Nephron (organoid): ENCODE results near the gene SYT1.

ENCODE experiments used
- H3K27ac Mint-ChIP-seq, 3 experiments: 2 replicates each; pipeline ENCODE4 v1.8.0; 2020; ENCODE audit warnings: mixed read lengths in 3 of 3, mild to moderate bottlenecking in 2 of 3, moderate library complexity in 1 of 3
- H3K27me3 Mint-ChIP-seq: 2 replicates; pipeline ENCODE4 v1.8.0; 2021; ENCODE audit warnings: low read depth, mild to moderate bottlenecking, moderate library complexity, mixed read lengths
- H3K36me3 Mint-ChIP-seq: 2 replicates; pipeline ENCODE4 v1.8.0; 2020; ENCODE audit warnings: low read depth, mixed read lengths
- H3K4me1 Mint-ChIP-seq: 2 replicates; pipeline ENCODE4 v1.8.0; 2020; ENCODE audit warnings: mixed read lengths
- H3K4me3 Mint-ChIP-seq, 3 experiments: 2 replicates each; pipeline ENCODE4 v1.8.0; 2020; ENCODE audit warnings: mild to moderate bottlenecking in 3 of 3, mixed read lengths in 3 of 3, moderate library complexity in 2 of 3
- H3K9me3 Mint-ChIP-seq: 2 replicates; pipeline ENCODE4 v1.8.0; 2020; ENCODE audit warnings: mixed read lengths
- TF ChIP-seq, protein P1 (sequence below), 3 experiments: fragments of 200-600 bp; sonication (generic); IDR thresholded peaks; one replicate each; pipeline ENCODE4 v1.5.0; 2021; ENCODE audit warnings: antibody characterized with exemption in 3 of 3; ENCODE audit not compliant: unreplicated experiment in 3 of 3

Gene SYT1

GRCh38 chr12:79053394-79053793, 188.8 kb downstream of the SYT1 start:
- TF ChIP-seq, protein P1, sequence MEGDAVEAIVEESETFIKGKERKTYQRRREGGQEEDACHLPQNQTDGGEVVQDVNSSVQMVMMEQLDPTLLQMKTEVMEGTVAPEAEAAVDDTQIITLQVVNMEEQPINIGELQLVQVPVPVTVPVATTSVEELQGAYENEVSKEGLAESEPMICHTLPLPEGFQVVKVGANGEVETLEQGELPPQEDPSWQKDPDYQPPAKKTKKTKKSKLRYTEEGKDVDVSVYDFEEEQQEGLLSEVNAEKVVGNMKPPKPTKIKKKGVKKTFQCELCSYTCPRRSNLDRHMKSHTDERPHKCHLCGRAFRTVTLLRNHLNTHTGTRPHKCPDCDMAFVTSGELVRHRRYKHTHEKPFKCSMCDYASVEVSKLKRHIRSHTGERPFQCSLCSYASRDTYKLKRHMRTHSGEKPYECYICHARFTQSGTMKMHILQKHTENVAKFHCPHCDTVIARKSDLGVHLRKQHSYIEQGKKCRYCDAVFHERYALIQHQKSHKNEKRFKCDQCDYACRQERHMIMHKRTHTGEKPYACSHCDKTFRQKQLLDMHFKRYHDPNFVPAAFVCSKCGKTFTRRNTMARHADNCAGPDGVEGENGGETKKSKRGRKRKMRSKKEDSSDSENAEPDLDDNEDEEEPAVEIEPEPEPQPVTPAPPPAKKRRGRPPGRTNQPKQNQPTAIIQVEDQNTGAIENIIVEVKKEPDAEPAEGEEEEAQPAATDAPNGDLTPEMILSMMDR (IDR thresholded peaks at IDR 0.05; ENCODE audit: unreplicated experiment in 3 of 3) = no peak
- Mint-ChIP-seq H3K36me3 (peaks cover 4% of the 10 kb centered on the region), H3K27ac (no peak overlapping the region), H3K9me3 (no peaks in the 10 kb centered on the region), H3K4me1 (no peaks in the 10 kb centered on the region), H3K4me3 (no peak overlapping the region), H3K27me3 (no peaks in the 10 kb centered on the region)

- Mint-ChIP-seq H3K4me1 (no peaks in the 10 kb centered on the region), H3K4me3 (no peak overlapping the region), H3K36me3 (no peaks in the 10 kb centered on the region), H3K27me3 (no peaks in the 10 kb centered on the region), H3K27ac (no peak overlapping the region), H3K9me3 (no peaks in the 10 kb centered on the region)
- TF ChIP-seq, protein P1 (IDR thresholded peaks at IDR 0.05; ENCODE audit: unreplicated experiment in 3 of 3) = no peak
Measured at GRCh38 chr12:79055926-79056674, 191.5 kb downstream of the SYT1 start.

GRCh38 chr12:79056775-79057174, 192.2 kb downstream of the SYT1 start:
- H3K4me3 Mint-ChIP-seq = no peak overlapping the region
- no peaks in the 10 kb centered on the region for H3K27me3 Mint-ChIP-seq
- H3K36me3 Mint-ChIP-seq = no peaks in the 10 kb centered on the region
- H3K27ac Mint-ChIP-seq = peak overlapping the region in 1 of 3 experiments; percentile 21
- TF ChIP-seq, protein P1 (IDR thresholded peaks at IDR 0.05; ENCODE audit: unreplicated experiment in 3 of 3) = no peak
- no peaks in the 10 kb centered on the region for H3K4me1 Mint-ChIP-seq
- H3K9me3 Mint-ChIP-seq = no peaks in the 10 kb centered on the region

GRCh38 chr12:79057540-79057939, 193.0 kb downstream of the SYT1 start:
- Mint-ChIP-seq H3K9me3 (no peaks in the 10 kb centered on the region), H3K27me3 (no peaks in the 10 kb centered on the region), H3K4me3 (no peak overlapping the region), H3K36me3 (no peaks in the 10 kb centered on the region), H3K4me1 (no peaks in the 10 kb centered on the region), H3K27ac (no peak overlapping the region)
- TF ChIP-seq, protein P1 (IDR thresholded peaks at IDR 0.05; ENCODE audit: unreplicated experiment in 3 of 3) = no peak

GRCh38 chr12:79058342-79058741, 193.8 kb downstream of the SYT1 start:
- no peak overlapping the region for H3K27ac Mint-ChIP-seq
- TF ChIP-seq, protein P1 (IDR thresholded peaks at IDR 0.05; ENCODE audit: unreplicated experiment in 3 of 3) = no peak
- no peaks in the 10 kb centered on the region for H3K27me3 Mint-ChIP-seq
- no peak overlapping the region for H3K4me3 Mint-ChIP-seq
- no peaks in the 10 kb centered on the region for H3K36me3 Mint-ChIP-seq
- peaks cover 6% of the 10 kb centered on the region for H3K4me1 Mint-ChIP-seq
- H3K9me3 Mint-ChIP-seq = no peaks in the 10 kb centered on the region

DNA sequence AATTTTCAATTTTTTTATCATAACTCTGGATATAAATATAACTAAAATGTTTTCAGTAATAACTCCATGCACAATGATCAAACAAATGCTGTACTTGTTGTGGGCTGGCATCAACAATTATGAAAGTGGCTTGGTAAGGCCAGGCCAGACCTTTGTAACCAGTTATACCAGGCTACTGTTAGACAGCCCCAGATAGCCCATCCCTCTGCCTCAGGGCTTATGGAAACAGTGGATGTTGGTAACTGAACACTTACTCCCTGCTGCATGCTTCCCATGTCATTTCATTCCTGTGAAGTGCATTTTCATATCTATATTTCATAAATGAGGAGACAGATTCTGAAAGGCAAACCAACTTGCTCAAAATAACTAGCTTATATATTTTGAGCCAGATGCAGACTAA, 195.0 kb downstream of the SYT1 start:
- no peak overlapping the region for H3K27ac Mint-ChIP-seq
- H3K36me3 Mint-ChIP-seq = no peaks in the 10 kb centered on the region
- H3K4me3 Mint-ChIP-seq = no peak overlapping the region
- no peaks in the 10 kb centered on the region for H3K9me3 Mint-ChIP-seq
- H3K4me1 Mint-ChIP-seq = peaks cover 6% of the 10 kb centered on the region
- TF ChIP-seq, protein P1 (IDR thresholded peaks at IDR 0.05; ENCODE audit: unreplicated experiment in 3 of 3) = no peak
- H3K27me3 Mint-ChIP-seq = no peaks in the 10 kb centered on the region
